ENCODE measurements around the gene TMEM119.
"Not testable (repeated sequence)": the region's sequence is repeated elsewhere in the genome, so short reads cannot be mapped to it uniquely, and the experiment has no call there.

Gene TMEM119

DNA sequence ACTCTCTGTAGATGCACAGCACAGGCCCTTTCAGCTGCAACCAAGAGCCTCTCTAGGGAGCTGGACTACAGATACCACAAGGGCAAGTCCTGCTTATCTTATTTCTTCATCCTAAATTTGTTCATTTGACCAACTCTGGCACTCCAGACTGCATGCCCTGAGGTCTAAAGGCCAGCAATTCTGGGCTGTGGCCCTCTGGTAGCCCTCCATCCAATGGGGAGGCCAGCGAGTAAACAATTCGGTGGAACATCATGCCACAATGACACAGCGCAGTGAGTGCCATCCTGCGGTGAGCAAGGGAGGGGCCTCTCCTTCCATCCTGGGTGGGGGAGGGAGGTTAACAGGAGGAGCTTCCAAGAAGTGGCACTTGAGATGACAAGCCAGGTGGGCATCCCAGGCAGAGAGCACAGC is 36.5 kb upstream of the TMEM119 start:
- peak; percentile 68 for DNase-seq

DNA sequence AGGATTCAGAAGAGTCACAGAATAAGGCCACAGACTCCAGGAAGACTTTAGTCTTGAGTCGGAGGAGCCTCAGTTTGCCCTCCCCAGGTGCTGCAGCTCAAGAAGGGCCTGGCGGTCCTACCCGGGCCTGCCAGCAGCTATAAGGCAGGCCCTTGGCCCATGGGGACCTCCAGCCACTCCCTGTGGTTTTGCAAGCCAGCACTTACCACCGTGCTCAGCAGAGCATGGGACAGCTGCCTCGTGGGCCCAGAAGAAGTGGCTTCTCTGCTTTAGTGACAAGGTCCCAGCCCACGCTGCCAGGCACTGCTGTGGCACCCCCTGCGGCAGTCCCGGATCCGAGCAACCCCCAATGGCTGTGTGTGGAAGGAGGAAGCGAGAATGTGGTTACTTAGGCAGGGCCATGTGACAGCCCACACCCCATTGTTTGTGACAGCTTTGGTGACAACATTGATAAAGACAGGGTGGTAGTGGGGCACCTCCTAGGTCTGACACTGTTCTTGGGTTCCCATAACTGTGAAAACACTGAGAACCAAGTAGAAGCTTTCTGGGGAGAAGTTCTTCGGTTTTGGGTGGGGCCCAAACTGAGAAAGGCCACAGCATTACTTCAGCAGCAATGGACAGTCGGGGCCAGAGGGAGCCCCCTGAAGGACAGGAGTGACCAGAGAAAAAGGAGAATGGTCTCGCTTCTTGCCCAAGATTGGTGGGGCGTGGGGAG is 35.8 kb upstream of the TMEM119 start, which contains the start of gene SELPLG:
SELPLG (minus strand) TSS at position 361 of the 715 bp plus-strand sequence. CDS start 9,587 bp downstream, outside the sequence.
- DNase-seq: no peak

DNA sequence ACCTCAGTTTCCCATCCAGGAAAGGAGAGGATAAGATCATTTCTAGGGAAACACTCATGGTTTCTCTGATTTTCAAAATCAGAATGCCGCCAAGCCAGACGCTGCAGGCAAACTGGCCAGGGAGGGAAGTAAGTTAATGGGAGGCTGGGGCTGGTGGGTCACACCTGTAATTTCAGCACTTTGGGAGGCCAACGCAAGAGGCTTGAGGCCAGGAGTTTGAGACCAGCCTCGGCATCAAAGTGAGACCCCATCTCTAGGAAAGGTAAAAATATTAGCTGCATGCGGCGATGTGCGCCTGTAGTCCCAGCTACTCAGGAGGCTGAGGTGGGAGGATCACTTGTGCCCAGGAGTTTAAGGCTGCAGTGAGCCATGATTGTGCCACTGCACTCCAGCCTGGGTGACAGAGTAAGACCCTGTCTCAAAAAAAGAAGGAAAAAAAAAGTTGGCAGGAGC is 35.2 kb upstream of the TMEM119 start:
- DNase-seq: no peak

DNA sequence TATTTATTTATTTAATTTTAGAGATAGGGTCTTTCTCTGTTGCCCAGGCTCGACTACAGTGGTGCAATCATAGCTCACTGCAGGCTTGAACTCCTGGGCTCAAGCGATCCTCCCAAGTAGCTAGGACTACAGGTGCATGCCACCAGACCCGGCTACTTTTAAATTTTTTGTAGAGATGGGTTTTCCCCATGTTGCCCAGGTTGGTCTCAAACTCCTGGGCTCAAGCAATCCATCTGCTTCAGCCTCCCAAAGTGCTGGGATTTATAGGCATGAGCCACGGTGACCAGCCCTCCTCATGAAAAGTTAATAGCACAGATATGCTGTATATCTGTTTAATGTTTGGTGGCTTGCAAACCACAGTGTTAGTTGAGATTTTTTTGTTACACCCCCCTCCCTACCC is 33.4 kb upstream of the TMEM119 start:
- not testable (repeated sequence) for DNase-seq

DNA sequence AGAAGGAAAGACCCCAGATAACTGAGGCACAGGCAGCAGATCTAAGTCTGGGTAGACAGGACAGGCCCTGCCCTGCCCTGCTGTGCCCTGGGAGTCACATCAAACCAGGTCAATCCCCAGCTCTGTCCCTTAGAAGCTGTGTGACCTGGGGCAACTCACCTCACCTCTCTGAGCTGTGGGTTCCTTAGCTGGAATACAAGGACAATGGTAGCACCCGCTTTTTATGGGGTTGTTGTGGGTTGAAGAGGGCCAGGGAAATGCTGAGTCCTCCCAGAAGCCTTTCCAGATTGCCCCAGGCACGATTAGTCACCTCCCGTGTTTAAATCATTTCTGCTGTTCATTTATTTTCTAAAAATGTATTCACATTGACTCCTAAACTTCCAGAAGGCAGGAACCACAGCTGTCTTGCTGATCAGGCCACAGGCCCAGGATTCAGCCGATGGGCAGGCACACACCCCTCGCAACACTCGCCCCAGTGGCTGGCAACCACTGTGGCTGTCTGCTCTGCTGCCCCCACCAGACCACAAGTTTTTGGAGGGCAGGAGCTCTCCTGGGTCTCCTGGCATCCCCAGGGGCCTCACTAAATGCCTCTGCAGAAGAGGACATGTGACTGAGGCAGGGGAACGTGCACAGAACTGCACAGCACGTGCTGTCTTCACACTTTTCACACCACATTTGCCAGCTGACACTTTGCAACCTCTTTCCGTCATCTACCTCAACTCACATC is 32.8 kb upstream of the TMEM119 start:
- peak; percentile 73 for DNase-seq

DNA sequence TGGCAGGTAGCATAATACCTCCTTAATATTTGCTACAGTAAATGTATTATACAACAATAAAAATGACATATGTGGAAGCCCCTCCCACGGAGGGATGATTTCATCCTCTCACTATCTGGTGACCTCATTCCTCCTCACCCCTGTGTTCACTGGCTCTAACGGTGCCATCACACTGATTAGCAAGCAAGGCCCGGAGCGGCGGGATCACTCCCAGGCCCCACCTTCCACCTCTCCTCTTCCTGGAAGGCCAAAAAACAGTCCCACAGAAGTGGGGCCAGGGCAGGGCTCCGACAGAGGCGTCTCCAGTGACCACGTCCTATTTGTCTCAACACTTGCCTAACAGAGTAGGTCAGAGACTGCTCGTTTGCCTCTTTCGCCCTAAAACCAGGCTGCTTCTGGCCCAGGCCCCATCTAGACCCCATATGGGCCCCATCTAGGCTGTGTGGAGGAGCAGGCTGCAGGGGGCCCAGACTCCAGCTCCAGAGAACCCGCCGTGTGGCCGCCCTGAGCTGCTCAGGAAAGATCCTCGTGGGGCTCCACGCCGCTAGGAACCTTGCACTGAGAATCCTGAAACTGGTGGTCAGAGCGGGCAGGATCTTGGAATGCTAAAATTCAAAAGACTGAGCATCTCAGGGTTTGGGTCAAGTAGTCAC is 32.1 kb upstream of the TMEM119 start:
- peak; percentile 90 for DNase-seq

DNA sequence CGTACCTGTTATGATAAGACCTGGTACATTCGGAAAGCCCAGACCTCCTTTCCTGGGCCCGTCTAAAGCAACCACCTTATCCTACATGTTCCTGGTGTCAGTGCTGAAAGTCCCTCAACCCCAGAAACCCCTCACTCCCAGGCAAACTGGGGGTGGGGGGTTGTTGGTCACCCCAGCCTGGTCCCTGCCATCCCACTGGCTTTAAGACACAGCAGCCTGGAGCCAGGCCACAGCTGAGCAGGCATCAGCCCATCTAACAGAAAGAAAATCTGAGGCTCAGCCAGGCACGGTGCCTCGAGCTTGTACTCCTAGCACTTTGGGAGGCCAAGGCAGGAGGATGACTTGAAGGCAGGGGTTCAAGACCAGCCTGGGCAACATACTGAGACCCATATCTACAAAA is 31.3 kb upstream of the TMEM119 start:
- DNase-seq: no peak

DNA sequence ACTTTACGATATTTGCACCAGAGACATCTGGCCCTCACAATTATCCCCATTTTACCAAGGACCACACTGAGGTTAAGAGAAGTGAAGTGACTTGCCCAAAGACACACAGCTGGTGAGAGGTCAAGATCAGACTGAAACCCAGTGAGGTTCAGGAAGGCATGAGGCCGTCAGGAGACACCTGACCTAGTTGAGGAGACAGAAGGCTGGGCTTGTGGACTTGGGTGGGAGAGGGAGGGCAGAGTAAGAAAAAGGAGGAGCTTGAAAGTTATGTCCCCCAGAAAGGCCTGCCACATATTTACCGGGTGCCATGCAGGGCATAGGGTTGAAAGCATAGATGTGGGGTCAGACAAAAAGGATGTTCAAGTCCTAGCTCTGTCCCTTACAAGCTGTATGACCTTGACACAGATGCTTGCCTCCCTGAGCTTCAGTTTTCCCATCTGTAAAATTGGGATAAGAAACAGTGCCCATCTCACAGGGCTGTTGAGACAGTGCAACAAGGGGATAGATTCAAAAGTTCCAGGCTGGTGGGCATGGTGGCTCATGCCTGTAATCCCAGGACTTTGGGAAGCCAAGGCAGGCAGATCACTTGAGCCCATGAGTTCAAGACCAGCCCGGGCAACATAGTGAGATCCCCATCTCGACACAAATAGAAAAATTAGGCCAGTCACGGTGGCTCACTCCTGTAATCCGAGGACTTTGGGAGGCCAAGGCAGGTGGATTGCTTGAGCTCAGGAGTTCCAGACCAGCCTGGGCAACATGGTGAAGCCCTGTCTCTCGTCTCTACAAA is 29.4 kb upstream of the TMEM119 start:
- no peak for DNase-seq

DNA sequence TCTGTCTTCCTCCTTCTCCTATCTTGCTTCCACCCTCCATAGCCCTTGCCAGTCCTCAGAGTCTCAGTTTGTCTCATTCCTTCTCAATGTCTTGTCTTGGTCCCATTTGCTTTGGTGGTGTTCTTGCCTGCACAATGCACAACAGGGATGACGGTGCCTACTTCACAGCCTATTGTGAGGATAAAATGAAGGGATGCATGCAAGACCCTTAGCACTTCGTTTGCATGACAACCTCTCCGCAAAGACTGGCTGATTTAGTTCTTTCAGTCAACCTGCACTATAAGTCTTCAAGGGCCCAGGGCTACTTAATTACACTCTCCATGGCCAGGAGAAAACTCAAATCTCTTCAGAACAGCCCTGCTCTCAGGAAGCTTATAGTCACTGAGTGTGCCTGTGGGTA is 27.3 kb upstream of the TMEM119 start:
- DNase-seq: no peak

DNA sequence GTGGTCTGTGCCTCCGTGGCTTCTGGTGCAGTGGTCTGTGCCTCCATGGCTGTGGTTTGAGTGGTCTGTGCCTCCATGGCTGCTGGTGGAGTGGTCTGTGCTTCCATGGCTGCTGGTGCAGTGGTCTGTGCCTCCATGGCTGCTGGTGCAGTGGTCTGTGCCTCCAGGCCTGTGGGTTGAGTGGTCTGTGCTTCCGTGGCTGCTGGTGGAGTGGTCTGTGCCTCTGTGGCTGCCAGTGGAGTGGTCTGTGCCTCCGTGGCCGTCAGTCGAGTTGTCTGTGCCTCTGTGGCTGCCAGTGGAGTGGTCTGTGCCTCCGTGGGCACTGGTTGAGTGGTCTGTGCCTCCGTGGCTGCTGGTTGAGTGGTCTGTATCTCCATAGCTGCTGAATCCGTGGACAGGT is 25.7 kb upstream of the TMEM119 start:
- no peak for DNase-seq

DNA sequence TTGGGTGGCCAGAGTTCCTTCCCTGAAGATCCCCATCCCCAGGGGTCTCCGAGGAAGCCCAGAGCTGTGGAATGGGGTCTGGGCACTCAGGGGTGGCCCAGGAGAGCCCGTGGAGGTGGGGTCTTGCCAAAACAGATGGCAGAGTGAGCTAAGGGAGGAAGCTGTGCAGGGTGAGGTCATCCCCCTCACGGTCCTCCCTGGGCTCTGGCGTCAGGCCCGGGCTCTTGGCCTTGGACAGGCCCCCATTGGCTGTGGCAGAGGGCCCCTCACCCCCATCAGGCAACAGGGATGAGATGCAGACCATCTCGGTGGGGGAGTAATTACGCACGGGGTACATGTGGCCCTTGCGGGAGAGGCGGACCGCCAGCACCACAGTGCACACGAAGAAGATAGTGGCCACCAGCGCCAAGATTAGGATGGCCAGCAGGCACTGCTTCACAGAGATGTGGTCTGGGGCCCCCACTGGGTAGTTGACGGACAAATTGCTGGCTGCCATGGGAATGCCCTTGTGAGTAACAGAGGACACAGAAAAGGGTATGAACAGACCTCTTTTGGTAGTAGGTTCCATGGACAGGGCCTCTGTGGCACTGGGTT is 25.1 kb upstream of the TMEM119 start:
- DNase-seq: no peak

DNA sequence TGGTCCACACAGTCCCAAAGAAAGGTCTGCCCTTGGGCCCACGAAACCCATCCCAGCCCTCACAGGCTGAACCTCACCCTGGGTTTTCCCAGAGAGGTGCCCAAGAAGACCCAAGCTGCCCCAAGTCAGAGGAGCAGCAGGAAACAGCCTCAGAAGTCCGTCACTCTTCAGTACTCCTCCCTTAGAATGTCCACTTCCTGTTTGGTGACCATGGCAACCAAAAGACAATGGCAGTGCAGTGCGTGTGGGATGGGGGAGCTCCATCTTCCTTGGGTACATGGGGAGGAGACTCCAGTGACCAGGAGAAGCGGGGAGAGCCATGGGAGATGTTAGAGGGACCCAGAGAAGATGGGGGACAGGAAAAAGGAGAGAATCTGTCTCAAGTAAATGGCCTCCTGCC is 24.5 kb upstream of the TMEM119 start:
- no peak for DNase-seq

DNA sequence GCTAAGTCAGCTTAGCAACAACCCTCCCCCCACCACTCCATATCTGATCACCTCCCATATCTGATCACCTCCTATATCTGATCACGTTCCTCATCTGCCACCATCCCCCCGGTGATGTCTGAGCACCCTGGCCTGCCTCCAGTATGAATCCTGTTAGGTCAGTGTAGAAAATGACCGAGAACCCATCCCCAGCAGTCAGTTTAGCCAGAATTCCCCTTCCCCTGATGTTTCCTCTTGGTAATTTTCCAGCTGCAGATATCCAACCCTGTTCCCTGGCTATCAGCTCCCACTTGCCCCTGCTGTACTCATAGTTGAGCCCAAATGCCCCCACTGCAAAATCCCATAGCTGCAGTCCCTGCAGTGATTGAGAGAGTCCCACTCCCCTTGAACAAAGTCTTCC is 23.3 kb upstream of the TMEM119 start:
- DNase-seq: no peak

DNA sequence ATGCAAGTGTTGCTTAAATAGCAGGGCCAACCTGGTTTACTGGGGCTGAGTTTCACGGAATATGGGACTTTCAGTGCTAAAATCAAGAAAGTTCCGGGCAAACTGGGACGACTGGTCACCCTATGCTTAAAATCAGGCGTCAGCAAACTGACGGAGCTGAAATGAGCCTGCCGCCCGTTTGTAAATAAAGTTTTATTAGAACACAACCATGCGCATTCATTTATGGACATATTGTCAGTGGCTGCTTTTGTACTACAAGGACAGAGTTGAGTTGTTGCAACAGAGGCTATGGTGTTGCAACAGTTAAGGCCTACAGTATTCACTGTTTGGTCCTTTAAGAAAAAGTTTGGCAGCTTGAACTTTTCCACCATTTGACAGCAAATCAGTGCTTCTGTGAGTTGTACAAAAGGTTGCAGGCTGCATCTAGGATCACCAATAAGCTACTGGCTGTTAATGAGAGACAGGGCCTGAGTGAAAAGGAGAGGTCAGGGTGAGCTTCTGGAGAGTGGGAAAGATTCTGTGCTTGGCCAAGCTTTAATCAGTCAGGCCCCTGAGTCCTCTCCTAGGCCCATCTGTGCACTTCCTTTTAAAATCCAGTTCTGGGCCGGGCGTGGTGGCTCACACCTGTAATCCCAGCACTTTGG is 22.5 kb upstream of the TMEM119 start:
- no peak for DNase-seq

DNA sequence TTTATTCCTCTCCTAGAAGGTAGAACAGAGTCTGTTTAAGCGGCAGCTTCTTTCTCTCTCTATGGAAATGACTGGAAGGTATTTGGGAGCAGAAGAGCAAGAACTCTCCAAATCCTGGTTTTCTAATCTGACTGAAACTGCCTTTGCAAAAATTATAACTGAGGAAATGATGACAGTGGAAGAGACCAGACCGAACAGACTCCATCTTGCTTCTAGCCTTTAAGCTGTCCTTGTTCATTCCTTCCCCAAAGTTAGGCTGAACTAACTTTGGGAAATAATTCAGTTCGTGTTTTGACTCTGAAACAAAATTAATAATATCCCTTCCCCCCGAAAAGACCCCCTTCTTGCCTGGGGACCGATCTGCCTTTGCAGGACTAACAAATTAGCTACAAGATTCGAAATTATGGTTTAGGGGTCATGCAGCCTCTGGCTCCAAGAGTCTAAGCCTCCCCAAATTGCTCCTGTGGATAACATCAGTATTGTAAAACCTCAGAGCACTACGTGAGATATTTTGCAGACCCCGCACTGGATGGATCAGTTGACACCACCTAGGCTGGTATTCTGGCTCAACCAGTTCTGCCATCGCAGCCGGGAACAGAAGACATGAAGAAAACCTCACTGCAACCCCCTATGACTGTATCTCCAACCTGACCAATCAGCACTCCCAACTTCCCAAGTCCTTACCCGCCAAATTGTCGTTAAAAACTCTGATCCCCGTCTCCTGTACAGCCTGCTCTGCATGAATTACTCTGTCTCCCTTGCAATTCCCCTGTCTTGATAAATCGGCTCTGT is 21.7 kb upstream of the TMEM119 start:
- peak; percentile 91 for DNase-seq

DNA sequence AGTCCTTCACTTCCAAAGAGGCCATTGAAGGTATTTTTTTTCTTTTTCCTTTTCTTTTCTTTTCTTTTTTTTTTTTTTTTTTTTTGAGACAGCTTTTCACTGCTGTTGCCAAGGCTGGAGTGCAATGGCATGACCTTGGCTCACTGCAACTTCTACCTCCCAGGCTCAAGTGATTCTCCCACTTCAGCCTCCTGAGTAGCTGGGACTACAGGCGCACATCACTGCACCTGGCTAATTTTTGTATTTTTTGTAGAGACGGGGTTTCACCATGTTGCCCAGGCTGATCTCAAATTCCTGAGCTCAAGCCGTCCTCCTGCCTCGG is 21.0 kb upstream of the TMEM119 start:
- not testable (repeated sequence) for DNase-seq

DNA sequence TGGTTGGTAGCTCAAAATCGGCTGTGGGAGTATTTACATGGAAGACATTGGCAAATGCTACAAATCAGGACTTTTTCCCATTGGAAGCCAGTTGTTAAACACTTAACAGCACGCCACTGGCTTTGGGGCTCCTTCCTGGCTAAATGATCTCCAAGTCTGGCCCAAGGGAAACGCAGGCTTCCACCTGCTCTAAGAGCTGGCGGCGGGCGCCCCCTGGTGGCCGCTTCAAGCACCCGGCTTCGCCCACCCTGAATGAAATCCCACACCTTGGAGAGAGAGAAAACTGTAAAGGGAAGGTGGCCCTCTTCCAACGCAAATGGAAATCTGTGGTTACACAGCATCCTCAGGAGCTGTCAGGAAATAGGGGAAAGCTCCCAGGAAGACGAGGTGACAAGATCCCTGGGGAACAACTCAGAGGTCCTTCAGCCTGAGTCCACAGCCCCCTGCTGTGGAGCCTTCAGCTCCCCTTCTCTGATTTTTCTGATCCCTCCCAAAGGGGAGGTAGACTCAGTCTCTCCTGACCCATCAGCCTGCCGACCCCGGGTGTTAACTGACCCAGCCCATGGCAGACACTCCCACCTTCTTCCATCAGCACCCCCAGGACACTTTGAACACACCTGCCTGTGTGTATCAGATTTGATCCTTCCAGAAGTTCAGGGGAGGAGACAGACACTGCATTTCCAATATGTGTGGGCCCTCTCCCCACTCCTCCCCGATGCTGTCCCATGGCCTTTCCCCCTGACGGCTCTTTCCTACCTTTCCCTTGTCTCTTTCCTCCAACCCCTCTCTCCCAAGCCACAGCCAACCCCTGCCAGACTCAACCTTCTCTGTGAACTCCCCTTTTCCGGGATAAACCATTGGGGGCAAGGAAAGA is 20.4 kb upstream of the TMEM119 start:
- peak; percentile 95 for DNase-seq

DNA sequence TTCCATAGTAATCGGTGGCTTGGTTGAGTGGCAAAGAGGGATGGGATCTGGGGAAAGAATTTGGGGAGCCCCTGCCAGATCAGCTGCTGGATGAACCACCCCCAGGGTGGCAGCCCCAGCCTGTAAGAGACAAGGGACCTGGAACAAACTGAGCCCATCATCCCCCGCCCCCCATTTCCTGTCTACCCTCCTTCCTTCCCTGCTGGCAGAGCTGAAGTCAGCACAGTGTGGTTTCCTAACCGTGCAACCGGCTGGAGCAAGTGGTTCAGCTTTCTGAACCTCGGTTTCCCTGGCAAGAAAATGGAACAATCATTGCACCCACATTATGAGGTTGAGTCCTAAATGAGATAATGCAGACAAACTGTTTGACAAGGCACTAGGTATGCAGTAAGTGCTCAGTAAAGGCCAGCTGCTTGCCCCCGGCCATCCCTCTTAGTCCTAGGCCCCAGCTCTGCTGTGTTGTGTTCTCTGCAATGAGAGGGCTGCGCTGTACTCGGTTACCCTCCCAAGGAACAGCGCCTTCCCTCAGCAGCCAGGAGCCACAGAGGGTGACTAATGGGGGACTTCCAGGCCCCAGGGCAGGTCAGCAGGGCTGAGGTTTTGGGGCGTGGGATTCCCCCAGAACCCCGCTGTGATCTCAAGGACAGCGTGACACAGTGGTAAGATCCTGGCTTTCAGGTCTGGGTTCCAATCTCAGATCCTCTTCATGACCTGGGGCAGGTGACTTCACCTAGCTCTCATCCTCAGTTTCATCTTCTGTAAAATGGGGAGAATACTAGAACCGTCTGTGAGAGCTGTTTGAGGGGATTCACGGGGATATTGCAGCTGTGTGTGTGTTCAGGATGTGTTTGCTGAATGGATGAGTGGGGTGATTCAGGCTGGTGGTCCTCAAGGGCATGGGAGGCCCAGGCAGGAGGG is 19.3 kb upstream of the TMEM119 start:
- DNase-seq: no peak

DNA sequence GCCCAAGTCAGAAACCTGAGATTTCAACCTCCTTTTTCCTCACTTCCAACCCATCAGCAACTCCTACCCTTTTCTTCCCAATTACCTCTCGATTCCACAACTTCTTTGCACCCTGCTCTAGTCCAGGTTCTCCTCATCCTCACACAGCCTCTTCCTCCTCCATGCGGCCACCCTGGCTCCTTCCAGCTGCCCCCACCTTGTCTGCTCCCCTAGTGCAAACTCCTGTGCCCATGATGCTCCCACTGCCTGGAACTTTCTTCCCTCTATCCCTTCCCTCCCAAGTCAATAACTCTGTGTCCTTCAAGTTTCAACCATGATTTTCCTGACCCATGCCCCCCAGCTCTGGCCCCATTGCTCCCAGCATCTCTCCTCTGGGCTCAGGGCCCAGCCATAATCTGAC is 18.5 kb upstream of the TMEM119 start:
- DNase-seq: no peak

Data from islet precursor cell (in vitro differentiated cells).